NCI-H1930 (cell line): ENCODE results near the gene SMARCB1.

Source experiments
- DNase-seq, 2 experiments: peaks; one replicate each; lab custom pipeline; 2025; lab: John Stamatoyannopoulos, UW

SMARCB1 gene

GRCh38 chr22:23803001-23803819 is 16.4 kb downstream of the SMARCB1 start:
- no peak for DNase-seq

GRCh38 chr22:23804781-23805291 is 18.1 kb downstream of the SMARCB1 start:
- no peak for DNase-seq

GRCh38 chr22:23806837-23807236 is 20.1 kb downstream of the SMARCB1 start:
- no peak for DNase-seq

- DNase-seq: no peak
These were observed 25.6 kb downstream of the SMARCB1 start for GRCh38 chr22:23812378-23812777.

GRCh38 chr22:23815541-23816155 is 28.9 kb downstream of the SMARCB1 start:
- no peak for DNase-seq

GRCh38 chr22:23816156-23816976 is 29.6 kb downstream of the SMARCB1 start:
- DNase-seq: no peak

- DNase-seq: no peak
These were observed 30.4 kb downstream of the SMARCB1 start for GRCh38 chr22:23817146-23817545.

- DNase-seq: no peak
These were observed 31.8 kb downstream of the SMARCB1 start for GRCh38 chr22:23818541-23818940.

GRCh38 chr22:23820748-23821211 is 34.0 kb downstream of the SMARCB1 start:
- DNase-seq: no peak

GRCh38 chr22:23822101-23822671 is 35.4 kb downstream of the SMARCB1 start:
- DNase-seq: no peak

- DNase-seq: no peak
These were observed 36.6 kb downstream of the SMARCB1 start for GRCh38 chr22:23823331-23823791.

GRCh38 chr22:23824476-23825245 is 37.9 kb downstream of the SMARCB1 start:
- DNase-seq: no peak

- DNase-seq: no peak
These were observed 38.6 kb downstream of the SMARCB1 start for GRCh38 chr22:23825246-23825905.

- no peak for DNase-seq
These were observed 40.0 kb downstream of the SMARCB1 start for GRCh38 chr22:23826510-23827350.

- no peak for DNase-seq
These were observed 40.7 kb downstream of the SMARCB1 start for GRCh38 chr22:23827351-23827995.

- DNase-seq: no peak
These were observed 42.3 kb downstream of the SMARCB1 start for GRCh38 chr22:23828800-23829680.

- DNase-seq: no peak
These were observed 43.1 kb downstream of the SMARCB1 start for GRCh38 chr22:23829845-23830372.

- DNase-seq: no peak
These were observed 44.5 kb downstream of the SMARCB1 start for GRCh38 chr22:23831261-23831660.
